Keratinocyte (primary cell): ENCODE measurements around the gene GNB1. TPM values are rescaled to one million over a fixed set of nuclear protein-coding genes. Genes with fewer than 3 reads are reported as not detected.
A peak's percentile ranks its signal among the peaks of the same experiment; 100 is the strongest.

Experiments
- DNase-seq: peaks from one replicate; pipeline ENCODE4 v3.0.0-alpha.2; 2011; ENCODE audit warnings: low read depth, missing footprints, low spot score
- FAIRE-seq: peaks from 2 replicates; lab custom pipeline; 2011; peaks lifted over from hg19 to GRCh38; lab: Jason Lieb, UNC
- H2AFZ ChIP-seq: 2 replicates; pipeline ENCODE4 v1.6.0; 2012; ENCODE audit warnings: low read length, control low read depth, inconsistent platforms; ENCODE audit not compliant: control insufficient read depth
- H3K27ac ChIP-seq: 2 replicates; pipeline ENCODE4 v1.5.1; 2011; ENCODE audit warnings: low read length; ENCODE audit not compliant: control insufficient read depth, insufficient read depth
- H3K27me3 ChIP-seq: 3 replicates; pipeline ENCODE4 v1.6.0; 2011; ENCODE audit warnings: low read length; ENCODE audit not compliant: control insufficient read depth, insufficient read depth; ENCODE audit errors: extremely low read depth
- H3K36me3 ChIP-seq, 2 experiments: 2 replicates in 1 of 2; 3 replicates in 1 of 2; pipeline ENCODE4 v1.5.1; 2011; ENCODE audit warnings: low read length in 2 of 2, mild to moderate bottlenecking in 1 of 2; ENCODE audit not compliant: control insufficient read depth in 2 of 2, insufficient read depth in 2 of 2; ENCODE audit errors: extremely low read depth in 1 of 2
- H3K4me1 ChIP-seq: 3 replicates; pipeline ENCODE4 v1.5.1; 2011; ENCODE audit warnings: low read length; ENCODE audit not compliant: control insufficient read depth, insufficient read depth; ENCODE audit errors: extremely low read depth
- H3K4me2 ChIP-seq: 3 replicates; pipeline ENCODE4 v1.6.0; 2011; ENCODE audit warnings: low read depth, low read length; ENCODE audit not compliant: control insufficient read depth, insufficient read depth; ENCODE audit errors: extremely low read depth
- H3K4me3 ChIP-seq, 3 experiments: fragments of 200-600 bp in 1 of 3; sonication (generic) in 1 of 3; 2 replicates in 2 of 3; 3 replicates in 1 of 3; pipeline ENCODE4 v1.5.1; 2011 to 2016; ENCODE audit warnings: low read length in 3 of 3, mild to moderate bottlenecking in 3 of 3, control low read depth in 2 of 3, inconsistent platforms in 1 of 3, low read depth in 1 of 3, mixed read lengths in 1 of 3, mixed run types in 1 of 3, moderate library complexity in 1 of 3; ENCODE audit not compliant: control insufficient read depth in 2 of 3, insufficient read depth in 2 of 3; ENCODE audit errors: extremely low read depth in 1 of 3
- H3K79me2 ChIP-seq: 2 replicates; pipeline ENCODE4 v1.6.0; 2012; ENCODE audit warnings: low read length; ENCODE audit not compliant: control insufficient read depth, insufficient read depth
- H3K9ac ChIP-seq: 3 replicates; pipeline ENCODE4 v1.6.0; 2011; ENCODE audit warnings: low read length; ENCODE audit not compliant: control insufficient read depth, insufficient read depth; ENCODE audit errors: extremely low read depth
- H3K9me1 ChIP-seq: 3 replicates; pipeline ENCODE4 v1.6.0; 2011; ENCODE audit warnings: low read length; ENCODE audit not compliant: control insufficient read depth, insufficient read depth; ENCODE audit errors: extremely low read depth
- H3K9me3 ChIP-seq: 2 replicates; pipeline ENCODE4 v1.5.1; 2012; ENCODE audit warnings: low read depth, low read length; ENCODE audit not compliant: control insufficient read depth
- H4K20me1 ChIP-seq: 3 replicates; pipeline ENCODE4 v1.6.0; 2011; ENCODE audit warnings: low read length; ENCODE audit not compliant: control insufficient read depth, insufficient read depth; ENCODE audit errors: extremely low read depth
- EZH2 ChIP-seq: IDR thresholded peaks from one replicate; pipeline ENCODE4 v1.6.1; 2012; ENCODE audit warnings: inconsistent platforms, mild to moderate bottlenecking, low read length, moderate library complexity
- dilution Hi-C: fragments of 300-500 bp; cut with MboI; formaldehyde crosslinking; loops from one replicate; pipeline ENCODE4 v1.7.0; 2020; ENCODE audit warnings: low sequenced_read_pairs; ENCODE audit not compliant: extremely low pct_ligation_motif_present
- polyA minus RNA-seq, 3 experiments: library from RNA; depleted of rRNA, polyadenylated mRNA; stranded (reverse); fragments of >200 nt; gene quantifications; 1 replicate in 1 of 3; 2 replicates in 1 of 3; 3 replicates in 1 of 3; pipeline ENCODE4 v1.2.3, GENCODE V29; 2011
- polyA plus RNA-seq, 5 experiments: library from polyadenylated mRNA; depleted of rRNA in 3 of 5; stranded (reverse) in 3 of 5; stranded (forward) in 1 of 5; unstranded in 1 of 5; fragments of >200 nt; gene quantifications; 1 replicate in 1 of 5; 2 replicates in 3 of 5; 3 replicates in 1 of 5; pipeline versions ENCODE4 v1.2.1 to v1.2.3, GENCODE V29; 2011 to 2012; ENCODE audit warnings: missing spikeins in 2 of 5, low read depth in 1 of 5, low replicate concordance in 1 of 5
- TF ChIP-seq, protein P1 (sequence below), 3 experiments: IDR thresholded peaks in 1 of 3; conservative IDR thresholded peaks in 1 of 3; optimal IDR thresholded peaks in 1 of 3; 2 replicates in 2 of 3; 3 replicates in 1 of 3; pipeline versions ENCODE3 to v1.5.1; 2011; ENCODE audit warnings: low read length in 3 of 3, mild to moderate bottlenecking in 3 of 3, moderate library complexity in 2 of 3, control low read depth in 1 of 3, inconsistent platforms in 1 of 3; ENCODE audit not compliant: insufficient read depth in 2 of 3; ENCODE audit errors: extremely low read depth in 1 of 3

Gene GNB1
- 352 to 441 TPM (median 364 TPM) in 3 replicates for polyA plus RNA-seq
- 233 TPM for polyA plus RNA-seq (2011; ENCODE audit: low read depth)
- polyA plus RNA-seq (2011; cell fraction: cytosol; rRNA removed): 438 and 465 TPM in 2 replicates
- 268 and 296 TPM in 2 replicates for polyA plus RNA-seq (2011; cell fraction: nucleus; rRNA removed)
- 230 and 477 TPM in 2 replicates for polyA plus RNA-seq (2012; ENCODE audit: low replicate concordance)
- 579 to 781 TPM (median 600 TPM) in 3 replicates for polyA minus RNA-seq
- polyA minus RNA-seq (2011; cell fraction: cytosol; rRNA and poly(A)+ RNA removed): 406 TPM
- 112 and 177 TPM in 2 replicates for polyA minus RNA-seq (2011; cell fraction: nucleus; rRNA and poly(A)+ RNA removed)

DNA sequence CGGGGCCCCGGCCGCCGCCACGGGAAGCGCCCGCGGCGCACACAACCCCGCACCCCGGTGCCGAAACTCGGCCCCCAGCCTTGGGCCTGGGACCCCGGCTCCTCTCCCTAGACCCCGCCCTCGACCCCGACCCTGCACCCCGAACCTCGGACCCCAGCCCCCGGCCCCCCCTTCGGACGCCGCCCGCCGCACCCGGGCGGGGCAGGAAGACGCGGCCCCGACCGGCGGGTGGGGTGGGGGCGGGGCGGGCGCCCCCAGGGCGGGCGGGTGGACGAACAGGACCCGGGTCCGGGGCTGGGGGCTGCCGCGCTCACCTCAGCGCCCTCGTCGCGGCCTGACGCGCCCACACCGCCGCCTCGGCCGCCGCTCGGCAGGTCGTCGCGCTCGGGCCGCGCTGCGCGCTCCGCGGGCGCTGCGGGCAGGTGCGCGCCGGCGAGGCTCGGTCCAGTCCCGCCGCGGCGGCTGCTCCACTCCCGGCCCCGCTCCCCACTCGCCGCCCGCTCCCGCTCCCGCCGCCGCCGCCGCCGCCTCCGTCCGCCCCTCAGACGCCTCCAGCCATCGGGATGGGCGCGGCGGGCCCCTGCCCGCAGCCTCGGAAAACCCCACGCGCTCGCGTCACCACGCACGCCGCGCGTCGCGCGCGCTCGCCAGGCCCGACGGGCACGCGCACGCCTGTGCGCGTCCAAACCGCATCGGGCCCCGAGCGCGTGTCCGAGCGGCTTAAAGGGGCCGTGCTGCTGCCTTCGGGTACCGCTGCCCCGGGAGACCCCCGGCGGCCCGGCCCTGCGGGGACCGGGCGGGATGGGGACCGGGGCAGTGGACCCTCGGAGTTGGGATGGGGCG lies at the start of gene GNB1:
GNB1 (minus strand) TSS at position 582 of the 843 bp plus-strand sequence. CDS start 65,634 bp downstream, outside the sequence.
- no peaks in the 10 kb centered on the region for H3K36me3 ChIP-seq
- peak within 1 kb of the TSS; percentile 83 for H3K4me2 ChIP-seq
- H3K4me3 ChIP-seq: peak within 1 kb of the TSS; percentile 71 to 91 (median 89)
- H3K27me3 ChIP-seq: peaks cover 5% of the 10 kb centered on the region
- TF ChIP-seq EZH2: no peak
- TF ChIP-seq, protein P1, sequence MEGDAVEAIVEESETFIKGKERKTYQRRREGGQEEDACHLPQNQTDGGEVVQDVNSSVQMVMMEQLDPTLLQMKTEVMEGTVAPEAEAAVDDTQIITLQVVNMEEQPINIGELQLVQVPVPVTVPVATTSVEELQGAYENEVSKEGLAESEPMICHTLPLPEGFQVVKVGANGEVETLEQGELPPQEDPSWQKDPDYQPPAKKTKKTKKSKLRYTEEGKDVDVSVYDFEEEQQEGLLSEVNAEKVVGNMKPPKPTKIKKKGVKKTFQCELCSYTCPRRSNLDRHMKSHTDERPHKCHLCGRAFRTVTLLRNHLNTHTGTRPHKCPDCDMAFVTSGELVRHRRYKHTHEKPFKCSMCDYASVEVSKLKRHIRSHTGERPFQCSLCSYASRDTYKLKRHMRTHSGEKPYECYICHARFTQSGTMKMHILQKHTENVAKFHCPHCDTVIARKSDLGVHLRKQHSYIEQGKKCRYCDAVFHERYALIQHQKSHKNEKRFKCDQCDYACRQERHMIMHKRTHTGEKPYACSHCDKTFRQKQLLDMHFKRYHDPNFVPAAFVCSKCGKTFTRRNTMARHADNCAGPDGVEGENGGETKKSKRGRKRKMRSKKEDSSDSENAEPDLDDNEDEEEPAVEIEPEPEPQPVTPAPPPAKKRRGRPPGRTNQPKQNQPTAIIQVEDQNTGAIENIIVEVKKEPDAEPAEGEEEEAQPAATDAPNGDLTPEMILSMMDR (optimal IDR thresholded peaks at IDR 0.05 in 1 of 3, IDR thresholded peaks at IDR 0.05 in 1 of 3, conservative IDR thresholded peaks at IDR 0.05 in 1 of 3; ENCODE audit: extremely low read depth in 1 of 3, insufficient read depth in 2 of 3, low read length in 3 of 3): no peak
- DNase-seq: no peak
- dilution Hi-C loops: no loop called here
- peaks cover 33% of the 10 kb centered on the region for H4K20me1 ChIP-seq
- peaks cover 36% of the 10 kb centered on the region for H3K4me1 ChIP-seq
- no peak for FAIRE-seq
- peaks cover 50% of the 10 kb centered on the region for H3K79me2 ChIP-seq
- H2AFZ ChIP-seq: peak within 1 kb of the TSS; percentile 80
- H3K27ac ChIP-seq: peak within 1 kb of the TSS; percentile 72
- no peaks in the 10 kb centered on the region for H3K9me3 ChIP-seq
- peaks cover 7% of the 10 kb centered on the region for H3K9me1 ChIP-seq
- peak within 1 kb of the TSS; percentile 84 for H3K9ac ChIP-seq

DNA sequence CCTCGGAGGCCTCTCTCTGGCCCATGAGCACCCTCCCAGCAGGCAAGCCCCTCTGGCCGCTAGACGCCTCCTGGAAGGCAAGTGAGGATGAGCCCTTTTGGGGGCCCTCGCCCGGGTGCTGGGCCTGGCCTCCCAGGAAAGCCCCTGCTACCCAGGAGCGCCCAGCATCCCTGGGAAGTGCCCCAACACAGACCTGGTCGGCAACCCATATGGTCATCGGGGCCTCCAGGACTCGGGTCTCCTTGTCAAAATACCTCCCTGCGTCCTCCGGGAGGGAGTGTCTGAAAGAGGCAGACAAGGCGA lies 49.2 kb upstream of the GNB1 start:
- H3K9ac ChIP-seq: no peak overlapping the region
- DNase-seq (no peak), FAIRE-seq (no peak)
- H3K9me3 ChIP-seq: peaks cover 2% of the 10 kb centered on the region
- no peaks in the 10 kb centered on the region for H4K20me1 ChIP-seq
- no peak overlapping the region for H2AFZ ChIP-seq
- dilution Hi-C loops: no loop called here
- H3K4me1 ChIP-seq: peaks cover 13% of the 10 kb centered on the region
- H3K27me3 ChIP-seq: peaks cover 9% of the 10 kb centered on the region
- no peaks in the 10 kb centered on the region for H3K9me1 ChIP-seq
- no peak for TF ChIP-seq EZH2
- TF ChIP-seq, protein P1 (optimal IDR thresholded peaks at IDR 0.05 in 1 of 3, IDR thresholded peaks at IDR 0.05 in 1 of 3, conservative IDR thresholded peaks at IDR 0.05 in 1 of 3; ENCODE audit: extremely low read depth in 1 of 3, insufficient read depth in 2 of 3, low read length in 3 of 3): no peak
- no peaks in the 10 kb centered on the region for H3K36me3 ChIP-seq
- no peak overlapping the region for H3K4me3 ChIP-seq
- no peaks in the 10 kb centered on the region for H3K79me2 ChIP-seq
- no peak overlapping the region for H3K4me2 ChIP-seq
- H3K27ac ChIP-seq: no peak overlapping the region
